ENCODE results near the gene C1orf52.

GRCh38 chr1:85240643-85241042 is 18.8 kb downstream of the C1orf52 start:
- TF ChIP-seq, protein P1, sequence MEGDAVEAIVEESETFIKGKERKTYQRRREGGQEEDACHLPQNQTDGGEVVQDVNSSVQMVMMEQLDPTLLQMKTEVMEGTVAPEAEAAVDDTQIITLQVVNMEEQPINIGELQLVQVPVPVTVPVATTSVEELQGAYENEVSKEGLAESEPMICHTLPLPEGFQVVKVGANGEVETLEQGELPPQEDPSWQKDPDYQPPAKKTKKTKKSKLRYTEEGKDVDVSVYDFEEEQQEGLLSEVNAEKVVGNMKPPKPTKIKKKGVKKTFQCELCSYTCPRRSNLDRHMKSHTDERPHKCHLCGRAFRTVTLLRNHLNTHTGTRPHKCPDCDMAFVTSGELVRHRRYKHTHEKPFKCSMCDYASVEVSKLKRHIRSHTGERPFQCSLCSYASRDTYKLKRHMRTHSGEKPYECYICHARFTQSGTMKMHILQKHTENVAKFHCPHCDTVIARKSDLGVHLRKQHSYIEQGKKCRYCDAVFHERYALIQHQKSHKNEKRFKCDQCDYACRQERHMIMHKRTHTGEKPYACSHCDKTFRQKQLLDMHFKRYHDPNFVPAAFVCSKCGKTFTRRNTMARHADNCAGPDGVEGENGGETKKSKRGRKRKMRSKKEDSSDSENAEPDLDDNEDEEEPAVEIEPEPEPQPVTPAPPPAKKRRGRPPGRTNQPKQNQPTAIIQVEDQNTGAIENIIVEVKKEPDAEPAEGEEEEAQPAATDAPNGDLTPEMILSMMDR (IDR thresholded peaks at IDR 0.05; ENCODE audit: low read length), result no peak
- no peak for TF ChIP-seq EZH2 (optimal IDR thresholded peaks at IDR 0.05; ENCODE audit: low read depth, low read length)
- TF ChIP-seq EZH2phosphoT487 (IDR thresholded peaks at IDR 0.05; ENCODE audit: low read length), result no peak
